GM21619 (cell line): ENCODE results near the gene ATG16L1.

ENCODE experiments used
- ATAC-seq: cut with Tn5 transposase; IDR thresholded peaks from one replicate; pipeline ENCODE4 v1.9.1; 2021; ENCODE audit not compliant: unreplicated experiment

ATG16L1 gene

DNA sequence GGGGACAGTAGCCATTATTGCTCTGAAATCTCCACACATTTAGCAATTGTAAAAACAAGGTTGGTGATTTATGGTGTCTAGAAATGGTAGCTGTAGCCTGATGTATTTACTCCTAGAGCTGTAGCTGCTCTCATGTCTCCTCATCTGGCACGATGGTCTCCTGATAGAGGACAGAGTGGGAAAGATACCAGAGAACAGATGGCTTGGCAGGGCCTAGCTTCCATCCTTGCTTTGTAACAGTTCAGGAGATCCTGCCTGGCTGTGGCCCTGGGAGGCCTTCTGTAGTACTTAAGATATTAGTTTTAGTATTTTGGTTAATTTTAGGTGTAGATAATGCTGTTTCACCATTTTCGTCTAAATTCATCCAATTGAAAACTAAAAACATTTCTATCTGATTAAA lies 6.7 kb downstream of the ATG16L1 start:
- no peak for ATAC-seq

- no peak for ATAC-seq
Observed at GRCh38 chr2:233259730-233260129, 8.3 kb downstream of the ATG16L1 start.

DNA sequence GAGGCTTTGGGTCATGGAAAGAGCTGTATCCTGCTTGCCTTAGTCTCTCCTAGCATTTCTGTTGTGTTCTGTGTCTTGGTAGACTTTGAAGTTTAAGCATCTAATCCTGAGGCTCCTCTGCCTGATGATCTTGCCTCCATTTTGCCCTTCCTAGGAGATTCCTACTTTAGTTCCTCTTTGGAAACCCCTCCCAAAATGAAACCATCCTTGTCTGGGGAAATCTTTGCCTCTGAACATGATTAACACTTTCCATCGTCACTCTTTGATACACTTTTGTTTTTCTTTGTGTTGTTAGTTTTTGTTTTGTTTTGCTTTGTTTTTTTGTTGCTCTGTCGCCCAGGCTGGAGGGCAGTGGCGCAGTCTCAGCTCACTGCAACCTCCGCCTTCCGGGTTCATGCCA lies 9.2 kb downstream of the ATG16L1 start:
- ATAC-seq, result no peak

DNA sequence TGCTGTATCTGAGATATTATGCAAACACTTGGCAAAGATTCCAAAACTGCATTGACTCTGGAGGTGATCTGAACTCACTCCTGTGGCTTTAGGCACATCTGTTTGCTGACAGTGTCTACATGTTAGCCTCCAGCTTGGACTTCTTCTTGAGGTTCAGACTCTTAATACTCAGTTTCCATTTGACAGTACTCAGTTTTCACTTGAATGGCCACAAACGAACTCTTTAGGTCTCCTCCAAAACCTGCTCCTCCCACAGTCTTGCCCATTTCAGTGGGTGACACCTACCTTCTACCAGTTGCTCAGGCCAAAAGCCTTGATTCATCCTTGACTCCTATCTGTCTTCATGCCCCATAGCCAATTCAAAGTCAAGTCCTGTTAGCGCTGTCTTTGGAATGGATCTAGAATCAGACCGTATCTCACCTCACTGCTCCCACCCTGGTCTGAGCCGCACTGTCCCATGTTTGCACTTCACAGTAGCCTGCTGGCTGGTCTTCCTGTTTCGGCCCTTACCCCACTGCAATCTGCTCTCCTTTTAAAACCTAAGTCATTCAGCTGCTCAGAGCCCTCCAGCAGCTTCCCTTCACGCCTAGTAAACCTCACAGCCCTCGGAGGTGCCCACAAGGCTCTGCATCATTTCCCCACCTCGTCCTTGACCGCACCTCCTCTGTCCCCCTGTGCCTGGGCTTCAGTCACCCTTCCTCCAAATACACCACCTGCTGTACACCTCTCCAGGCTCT lies 10.5 kb downstream of the ATG16L1 start:
- peak; percentile 80 for ATAC-seq

- ATAC-seq, result no peak
Observed at GRCh38 chr2:233262562-233262961, 11.1 kb downstream of the ATG16L1 start.

GRCh38 chr2:233263045-233263570 lies 11.6 kb downstream of the ATG16L1 start:
- ATAC-seq, result no peak

GRCh38 chr2:233264667-233265066 lies 13.2 kb downstream of the ATG16L1 start:
- ATAC-seq, result no peak

GRCh38 chr2:233265899-233266431 lies 14.5 kb downstream of the ATG16L1 start:
- no peak for ATAC-seq

DNA sequence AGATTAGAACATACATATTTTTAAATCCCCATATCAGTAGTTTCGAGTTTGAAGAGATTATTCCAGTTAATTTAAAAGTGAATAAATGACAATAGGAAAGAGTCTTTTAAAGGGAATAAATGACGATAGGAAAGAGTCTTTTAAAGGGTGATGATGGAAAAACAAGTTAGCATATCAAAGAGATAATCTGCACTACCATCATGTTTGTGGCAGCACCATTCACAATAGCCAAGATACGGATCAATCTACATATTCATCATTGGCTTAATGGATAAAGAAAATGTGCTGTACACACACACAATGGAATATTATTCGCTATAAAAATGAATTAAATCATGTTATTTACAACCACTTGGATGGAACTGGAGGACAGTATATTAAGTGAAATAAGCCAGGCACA lies 15.0 kb downstream of the ATG16L1 start:
- no peak for ATAC-seq

- ATAC-seq, result peak; percentile 86
Observed at GRCh38 chr2:233267516-233268245, 16.2 kb downstream of the ATG16L1 start.

- no peak for ATAC-seq
Observed at GRCh38 chr2:233270366-233270765, 18.9 kb downstream of the ATG16L1 start.

DNA sequence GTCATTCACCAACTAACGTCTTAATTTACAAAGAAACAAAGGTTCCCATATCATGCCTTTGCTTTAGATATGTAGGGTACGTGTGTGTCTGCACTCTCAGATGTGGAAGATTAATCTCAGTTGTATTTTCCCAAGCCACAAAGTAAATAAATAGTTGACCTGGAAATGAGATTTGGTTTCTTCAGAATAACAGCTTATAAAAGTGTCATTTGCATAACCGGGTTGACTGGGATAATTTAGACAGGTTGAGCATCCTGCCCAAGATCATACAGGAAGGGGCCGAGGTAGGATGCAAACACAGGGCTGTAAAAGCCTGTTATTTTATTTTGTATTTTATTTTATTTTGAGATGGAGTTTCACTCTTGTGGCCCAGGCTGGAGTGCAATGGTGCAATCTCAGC lies 19.5 kb downstream of the ATG16L1 start:
- ATAC-seq, result no peak

DNA sequence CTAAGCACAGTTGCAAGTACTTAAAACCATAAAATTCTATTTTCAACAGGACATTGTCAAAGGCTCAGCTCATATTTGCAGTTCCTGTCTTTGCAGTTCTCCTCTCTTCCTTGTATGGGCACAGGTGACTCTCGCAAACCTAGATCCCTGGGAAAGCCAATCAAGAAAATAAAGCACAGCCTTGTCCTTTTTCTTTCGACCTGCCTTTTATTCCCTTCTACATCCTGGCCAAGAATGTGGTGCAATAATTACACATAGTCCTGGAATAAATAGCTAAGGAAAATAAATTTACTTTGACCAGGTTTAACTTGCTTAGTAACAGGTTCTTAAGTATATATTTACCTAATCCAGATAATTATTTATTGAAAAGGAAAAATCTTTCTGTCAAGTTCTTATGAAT lies 20.2 kb downstream of the ATG16L1 start:
- no peak for ATAC-seq

GRCh38 chr2:233273120-233273519 lies 21.6 kb downstream of the ATG16L1 start:
- ATAC-seq, result no peak

GRCh38 chr2:233275223-233275622 lies 23.8 kb downstream of the ATG16L1 start:
- no peak for ATAC-seq

- ATAC-seq, result no peak
Observed at GRCh38 chr2:233278921-233279320, 27.4 kb downstream of the ATG16L1 start.

- no peak for ATAC-seq
Observed at GRCh38 chr2:233280114-233280693, 28.7 kb downstream of the ATG16L1 start.

GRCh38 chr2:233281553-233281952 lies 30.1 kb downstream of the ATG16L1 start:
- ATAC-seq, result no peak

- ATAC-seq, result no peak
Observed at GRCh38 chr2:233281992-233282603, 30.6 kb downstream of the ATG16L1 start.

DNA sequence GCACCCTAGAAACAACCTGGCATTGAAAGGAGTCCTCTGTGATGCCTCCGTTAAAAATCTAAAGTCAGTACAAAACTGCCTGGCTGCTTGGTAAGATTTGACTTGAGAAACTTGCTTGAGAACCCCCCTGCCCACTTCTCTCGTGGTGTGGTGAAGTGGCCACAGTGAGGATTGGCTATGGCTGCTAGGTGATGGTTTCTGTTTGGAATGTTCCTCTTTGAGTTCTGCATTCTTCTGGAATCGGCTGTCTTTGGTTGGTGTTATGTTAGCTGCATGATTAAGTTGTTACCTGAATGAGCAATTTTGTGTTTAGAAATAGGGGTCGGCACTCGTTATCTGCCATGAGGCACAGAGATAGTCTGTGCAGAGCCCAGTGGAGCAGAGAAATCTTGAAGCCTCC lies 34.4 kb downstream of the ATG16L1 start:
- no peak for ATAC-seq

GRCh38 chr2:233287871-233288270 lies 36.4 kb downstream of the ATG16L1 start:
- ATAC-seq, result no peak
